Measurements from ENCODE around the gene FUNDC2.
A peak's percentile ranks its signal among the peaks of the same experiment; 100 is the strongest.

FUNDC2 gene

GRCh38 chrX:155023907-155024833 lies 2.5 kb upstream of the FUNDC2 start:
- DNase-seq, result no peak

- no peak for DNase-seq
Measured at GRCh38 chrX:155026420-155026726, 271 bp upstream of the FUNDC2 start.

DNA sequence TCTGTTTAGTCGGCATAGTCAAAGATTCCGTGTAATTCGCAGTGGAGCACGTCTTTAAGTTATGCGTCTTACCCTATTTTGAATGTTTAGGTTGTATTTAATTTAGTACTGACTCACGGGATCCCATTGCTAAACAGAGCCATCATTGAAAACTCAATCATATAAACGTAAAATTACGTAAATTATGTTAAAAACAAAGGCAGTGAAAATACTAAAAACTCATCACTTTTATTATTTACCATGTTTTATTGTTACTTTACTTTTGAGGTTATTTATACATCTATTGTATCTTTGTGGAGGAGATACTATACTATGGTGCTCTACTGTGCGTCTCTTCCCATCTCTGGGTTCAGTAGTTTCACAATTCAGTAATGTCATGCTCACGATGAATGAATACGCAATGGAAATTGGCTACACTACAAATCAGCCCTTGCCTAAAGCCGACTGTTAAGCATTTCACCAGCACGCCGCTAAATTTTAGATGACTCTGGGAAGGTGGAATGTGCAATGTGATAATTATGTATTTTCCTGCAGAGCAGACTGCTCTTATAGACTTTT lies 944 bp downstream of the FUNDC2 start:
- DNase-seq, result peak in 1 of 2 experiments; percentile 4

- DNase-seq, result peak in 1 of 2 experiments; percentile 3
Measured at GRCh38 chrX:155028129-155028528, 1.5 kb downstream of the FUNDC2 start.

DNA sequence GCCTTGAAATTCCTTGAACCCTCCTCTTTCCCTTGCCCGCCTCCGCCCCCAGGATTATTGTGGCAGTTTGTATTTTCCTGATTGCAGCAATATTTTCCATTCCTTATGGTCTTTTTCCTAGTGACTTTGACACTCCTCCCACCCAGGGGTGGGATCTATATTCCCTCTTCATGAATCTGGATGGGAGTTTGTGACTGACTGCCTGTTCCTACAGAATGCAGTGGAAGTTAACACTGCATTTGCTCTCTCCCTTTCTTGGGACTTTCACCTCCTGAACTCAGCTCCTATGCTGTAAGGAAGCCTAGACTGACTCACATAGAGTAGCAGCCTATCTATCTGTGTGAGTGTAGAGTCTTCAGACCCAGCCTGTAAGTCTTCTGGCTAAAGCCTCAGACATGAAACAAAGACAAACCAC lies 2.2 kb downstream of the FUNDC2 start:
- no peak for DNase-seq

GRCh38 chrX:155031657-155032056 lies 5.0 kb downstream of the FUNDC2 start:
- DNase-seq, result no peak

DNA sequence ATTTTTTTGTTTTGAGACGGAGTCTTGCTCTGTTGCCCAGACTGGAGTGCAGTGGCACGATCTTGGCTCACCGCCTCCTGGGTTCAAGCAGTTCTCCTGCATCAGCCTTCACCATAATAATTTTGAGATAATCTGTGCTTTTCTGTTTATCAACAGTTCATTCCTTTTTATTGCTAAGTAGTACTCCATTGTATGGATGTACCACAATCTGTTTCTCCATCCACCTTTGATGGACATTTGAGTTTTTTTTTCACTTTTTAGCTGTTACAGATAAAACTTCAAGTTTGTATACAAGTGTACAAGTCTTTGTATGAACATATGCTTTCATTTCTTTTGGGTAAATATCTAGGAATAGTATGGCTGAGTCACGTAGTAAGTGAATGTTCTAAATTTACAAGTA lies 9.0 kb downstream of the FUNDC2 start:
- no peak for DNase-seq

DNA sequence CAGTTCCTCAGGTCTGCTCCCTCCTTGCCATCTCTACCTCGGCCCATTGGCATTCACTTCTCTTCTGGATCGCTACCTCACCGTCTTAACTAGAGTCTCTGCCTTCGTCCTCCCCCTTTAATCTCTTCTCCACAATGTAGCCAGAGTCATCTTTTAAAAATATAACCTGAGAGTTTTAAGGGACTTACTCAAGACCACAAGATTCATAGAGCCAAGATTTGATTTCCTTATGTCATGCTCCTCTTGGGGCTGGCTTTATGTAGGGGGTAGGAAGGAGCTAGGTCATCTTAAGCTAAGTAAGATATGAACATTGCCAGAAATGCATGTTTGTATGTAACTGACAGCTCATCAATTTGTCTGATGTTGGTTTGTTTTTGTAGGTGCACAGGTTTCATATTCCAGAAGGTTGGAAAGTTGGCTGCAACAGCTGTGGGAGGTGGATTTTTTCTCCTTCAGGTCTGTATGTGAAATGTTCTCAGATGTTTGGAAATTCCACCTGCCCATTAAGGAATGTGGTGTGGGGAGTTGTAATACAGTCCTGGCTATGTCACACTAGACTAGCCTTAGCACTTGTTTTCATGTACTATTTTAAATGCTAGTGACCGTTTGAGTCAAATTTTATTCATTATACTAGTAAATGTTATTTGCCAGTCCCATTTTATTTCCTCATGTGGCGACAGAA lies 19.6 kb downstream of the FUNDC2 start:
- no peak for DNase-seq

- DNase-seq, result no peak
Measured at GRCh38 chrX:155046811-155047528, 20.3 kb downstream of the FUNDC2 start.

GRCh38 chrX:155048977-155049619 lies 22.5 kb downstream of the FUNDC2 start:
- DNase-seq, result peak; percentile 33 to 63

DNA sequence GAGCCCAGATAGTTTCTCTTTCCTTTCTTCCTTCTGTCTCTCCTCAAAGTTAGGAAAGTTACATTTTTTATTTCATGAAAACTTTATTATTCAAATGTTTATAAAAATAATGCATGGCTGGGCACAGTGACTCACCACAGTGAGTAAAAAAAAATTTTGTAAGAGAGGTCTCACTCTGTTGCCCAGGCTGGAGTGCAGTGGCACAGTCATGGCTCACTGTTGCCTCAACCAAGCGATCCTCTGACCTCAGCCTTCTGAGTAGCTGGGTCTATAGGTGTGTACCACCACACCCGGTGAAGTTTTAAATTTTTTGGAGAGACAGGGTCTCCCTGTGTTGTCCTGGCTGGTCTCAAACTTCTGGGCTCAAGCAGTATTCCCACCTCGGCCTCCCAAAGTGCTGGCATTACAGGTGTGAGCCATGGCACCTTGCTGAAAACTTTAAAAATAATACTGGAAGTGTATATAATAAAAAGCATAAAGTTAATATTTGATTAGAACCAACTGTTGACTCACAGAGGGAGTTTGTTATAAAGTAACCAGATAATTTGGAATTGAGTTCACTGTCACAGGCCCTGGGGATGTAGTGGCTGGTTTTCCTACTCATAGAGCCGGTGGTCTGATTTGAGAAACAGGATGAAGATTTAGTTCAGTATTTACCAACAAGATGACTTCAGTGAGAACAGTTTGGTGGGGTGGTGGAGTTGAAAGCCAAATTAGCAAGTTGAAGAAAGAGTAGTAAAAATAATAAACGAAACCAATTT lies 26.3 kb downstream of the FUNDC2 start:
- no peak for DNase-seq

DNA sequence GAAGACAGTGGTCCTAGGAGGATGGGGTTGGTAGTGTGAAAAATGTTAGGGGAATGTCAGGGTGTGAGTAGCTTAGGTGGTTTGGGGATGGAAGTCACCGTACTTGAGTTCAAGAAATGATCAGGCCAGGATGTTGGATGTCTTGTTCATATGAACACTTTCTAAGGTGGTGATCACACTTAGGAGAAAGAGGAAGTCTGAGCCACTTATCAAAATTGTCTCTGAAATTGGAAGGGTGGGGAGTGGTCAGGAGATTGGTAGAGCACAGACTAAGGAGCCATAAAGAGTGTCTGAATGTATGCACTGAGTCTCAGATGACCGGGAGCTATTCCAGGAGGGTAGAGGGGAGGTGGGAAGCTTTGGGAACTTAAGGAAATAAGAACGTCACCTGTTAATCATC lies 27.0 kb downstream of the FUNDC2 start:
- DNase-seq, result no peak

- DNase-seq, result no peak
Measured at GRCh38 chrX:155054255-155054654, 27.6 kb downstream of the FUNDC2 start.

GRCh38 chrX:155055494-155055893 lies 28.9 kb downstream of the FUNDC2 start:
- no peak for DNase-seq

DNA sequence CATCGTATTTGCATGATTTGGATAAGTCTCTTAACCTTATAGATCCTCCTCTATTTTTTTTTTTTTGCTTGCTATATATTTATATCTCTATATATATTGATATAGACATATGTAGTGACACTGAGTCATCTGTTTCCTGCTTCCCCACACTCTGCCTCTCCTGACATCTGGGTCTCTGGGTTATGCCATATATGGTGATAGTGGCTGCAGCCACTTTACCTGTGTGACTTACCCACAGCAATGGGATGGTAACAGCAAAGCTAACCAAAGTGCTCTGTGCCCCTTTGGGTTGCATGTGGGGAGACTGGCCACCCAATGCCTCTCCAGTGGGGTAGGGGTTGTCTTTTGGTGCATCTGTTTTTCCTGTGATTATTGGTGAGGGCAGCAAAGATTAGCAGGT lies 29.8 kb downstream of the FUNDC2 start:
- no peak for DNase-seq

DNA sequence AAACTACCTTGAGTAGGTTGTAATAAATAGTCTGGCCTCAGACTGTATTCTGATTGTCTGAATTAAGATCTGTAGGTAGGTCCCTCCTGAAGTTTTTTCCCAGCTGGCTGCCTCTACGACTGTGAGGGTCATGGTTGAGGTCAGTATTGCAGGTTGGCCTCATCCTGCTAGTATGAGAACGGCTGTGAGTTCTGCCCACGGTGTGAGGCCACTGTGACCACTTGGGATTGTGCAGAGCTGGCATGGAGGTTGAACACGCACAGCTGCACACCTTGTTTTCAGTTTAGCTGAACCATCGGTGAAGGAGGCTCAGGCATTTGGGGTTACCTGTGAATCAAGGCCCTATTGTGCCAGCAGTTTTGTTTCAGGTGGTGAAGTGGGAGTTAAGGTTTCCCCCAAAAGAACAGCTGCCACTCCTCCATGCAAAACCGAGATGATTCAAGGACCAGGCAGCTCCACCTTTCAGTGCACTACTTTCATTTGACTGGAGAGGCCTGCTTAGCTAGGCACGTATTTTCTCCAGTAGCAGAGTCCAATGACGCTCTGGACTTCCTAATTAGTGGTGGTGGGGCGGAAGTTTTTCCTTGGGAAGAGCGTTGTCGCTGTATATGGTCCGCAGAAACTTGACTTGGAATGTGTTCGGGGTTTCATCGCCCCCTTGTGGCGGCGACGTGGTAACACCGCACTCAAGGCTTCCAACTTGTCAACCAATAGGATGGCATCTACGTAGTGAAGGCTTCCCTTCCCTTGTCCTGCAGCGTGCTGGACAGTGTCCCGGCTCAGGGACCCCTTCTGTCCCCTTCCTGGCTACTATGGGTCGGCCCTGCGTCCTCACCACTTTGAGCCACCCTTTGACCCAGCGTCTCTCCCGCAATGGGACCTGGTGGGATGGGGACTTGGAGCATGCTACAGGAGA lies 30.5 kb downstream of the FUNDC2 start:
- DNase-seq, result peak; percentile 8 to 23

DNA sequence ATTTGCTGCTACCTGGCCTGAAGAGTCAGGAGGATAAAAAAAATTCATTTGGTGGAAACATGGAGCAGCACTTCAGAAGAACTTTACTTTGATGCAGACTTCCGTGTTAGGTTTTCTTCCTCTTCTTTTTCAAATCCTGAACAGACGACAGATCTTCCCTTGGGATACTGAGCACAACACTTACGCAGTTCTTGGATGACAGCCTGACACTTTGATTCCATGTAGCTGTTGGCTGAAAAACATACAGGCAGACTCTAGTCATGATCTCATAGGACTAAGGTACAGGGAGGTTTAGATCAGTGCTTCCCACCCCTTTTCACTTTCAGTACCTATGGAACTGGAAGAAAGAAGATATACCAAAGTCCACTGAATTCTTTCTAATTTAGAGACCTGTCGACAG lies 35.1 kb downstream of the FUNDC2 start:
- DNase-seq, result no peak

- no peak for DNase-seq
Measured at GRCh38 chrX:155065035-155065734, 38.5 kb downstream of the FUNDC2 start.

DNA sequence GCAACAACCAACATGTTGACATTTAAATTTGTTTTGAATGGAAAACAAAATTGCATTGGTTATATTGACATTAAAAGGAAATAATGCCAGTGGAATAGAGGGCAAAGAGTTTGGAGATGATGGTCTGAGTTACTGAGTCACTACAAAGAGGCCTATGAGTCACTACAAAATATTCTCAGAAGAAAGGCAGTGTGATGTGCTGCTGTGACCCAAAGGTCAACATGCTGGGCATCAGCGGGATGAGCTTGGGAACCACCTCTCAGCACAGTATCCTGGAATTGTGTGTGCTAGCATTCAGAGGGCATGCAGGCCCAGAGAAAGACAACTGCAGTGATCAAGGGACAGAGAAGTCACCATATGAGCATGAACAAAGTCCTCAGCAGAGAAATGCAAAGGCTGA lies 41.5 kb downstream of the FUNDC2 start:
- no peak for DNase-seq

DNA sequence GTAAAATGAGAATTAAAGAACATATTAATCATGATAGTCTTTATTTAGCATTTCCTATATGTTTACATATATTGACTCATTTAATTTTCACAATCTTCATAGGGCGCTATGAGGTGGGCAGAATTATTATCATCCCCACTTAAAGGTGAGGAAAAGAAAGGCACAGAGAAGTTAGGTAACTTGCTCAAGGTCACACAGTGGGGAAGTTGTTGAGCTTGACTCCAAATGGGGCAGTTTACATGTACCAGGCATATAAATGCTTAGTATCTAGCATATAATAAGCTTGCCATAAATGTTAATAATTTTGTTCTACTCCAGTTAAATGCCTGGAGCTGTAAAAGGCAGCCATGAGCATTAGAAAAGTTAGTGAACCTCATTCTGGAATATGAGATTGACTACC lies 42.8 kb downstream of the FUNDC2 start:
- DNase-seq, result no peak

Data from Kasumi-1 (cell line).